ENCODE results near the gene DNAH9. TPM values are rescaled to one million over a fixed set of nuclear protein-coding genes. Genes with fewer than 3 reads are reported as not detected.

DNAH9 gene
- total and polyA plus RNA-seq, 2 of the 8 experiments (the other 6 are each of a cell fraction or from before 2014, with no cell fraction given) = 0.21 to 0.86 TPM

DNA sequence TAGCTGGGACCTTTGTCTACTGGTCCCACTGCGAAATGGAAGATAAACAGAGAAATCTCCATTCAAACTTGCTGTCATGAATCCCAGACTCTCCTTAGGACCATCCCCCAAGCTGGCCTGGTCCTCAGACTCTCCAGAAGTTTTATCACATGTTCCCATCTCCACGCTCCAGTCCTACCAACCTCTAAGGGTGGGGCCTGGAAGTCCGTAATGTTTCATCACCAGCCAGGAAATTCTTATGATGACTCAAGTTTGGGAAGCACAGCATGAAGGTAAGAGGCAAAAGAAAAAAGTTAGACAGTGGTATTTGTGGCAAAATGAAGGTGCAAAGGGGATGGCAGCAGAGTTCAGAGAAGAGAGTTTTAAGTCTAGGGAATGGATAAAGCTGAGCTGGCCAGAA lies 346.3 kb downstream of the DNAH9 start:
- Histone ChIP-seq H3K79me1 (ENCODE audit: low read depth, low read length) (no peaks in the 10 kb centered on the region), H2BK12ac (ENCODE audit: low read depth, low read length) (no peak overlapping the region), H2BK120ac (replicated peaks; ENCODE audit: low read depth, low read length) (no peak overlapping the region), H4K91ac (replicated peaks; ENCODE audit: insufficient read length, low read length) (no peak overlapping the region), H4K20me1 (replicated peaks in 1 of 2; ENCODE audit: control insufficient read depth in 1 of 2, insufficient read depth in 2 of 2, low read length in 2 of 2) (no peaks in the 10 kb centered on the region), H2BK5ac (ENCODE audit: low read depth, low read length) (no peak overlapping the region), H3K23ac (ENCODE audit: insufficient read length) (no peak overlapping the region), H3K79me2 (ENCODE audit: control insufficient read depth in 1 of 2, insufficient read depth in 2 of 2, low read length in 2 of 2) (no peaks in the 10 kb centered on the region), H3K9ac (replicated peaks in 1 of 4; ENCODE audit: extremely low read depth in 1 of 4, low read depth in 3 of 4, low read length in 3 of 4) (no peak overlapping the region), H2BK15ac (ENCODE audit: low read length) (no peak overlapping the region), H2AFZ (ENCODE audit: low read length) (no peak overlapping the region), H3K23me2 (ENCODE audit: low read depth, low read length) (peaks cover 2% of the 10 kb centered on the region; the same call in 1 of the 2 replicates), H2BK20ac (ENCODE audit: low read length) (no peak overlapping the region), H3K4ac (replicated peaks; ENCODE audit: insufficient read length, low read depth, low read length) (no peak overlapping the region), H3K18ac (ENCODE audit: extremely low read depth, low read length) (no peak overlapping the region), H3K56ac (replicated peaks; ENCODE audit: insufficient read length, low read depth, low read length) (no peak overlapping the region), H4K5ac (ENCODE audit: insufficient read length, low read depth, low read length) (no peak overlapping the region), H3K4me1 (replicated peaks in 1 of 4; ENCODE audit: control insufficient read depth in 3 of 4, insufficient read depth in 4 of 4, low read length in 3 of 4) (no peaks in the 10 kb centered on the region; a peak in 1 of 7 replicates), H3K9me3 (ENCODE audit: insufficient read depth in 2 of 2, low read depth in 1 of 2, low read length in 1 of 2) (no peaks in the 10 kb centered on the region), H3K4me2 (ENCODE audit: insufficient read depth in 1 of 2, low read depth in 2 of 2, low read length in 2 of 2) (no peak overlapping the region), H3K4me3 (ENCODE audit: extremely low read depth in 1 of 4, insufficient read depth in 2 of 4, low read depth in 3 of 4, low read length in 4 of 4) (no peak overlapping the region), H3K27me3 (replicated peaks in 1 of 4; ENCODE audit: control insufficient read depth in 3 of 4, extremely low read depth in 1 of 4, insufficient read depth in 3 of 4, low read length in 3 of 4) (no peaks in the 10 kb centered on the region), H2AK5ac (ENCODE audit: low read depth, low read length) (0 out of 2 replicates have a peak overlapping the region, but pooled peaks have one; percentile 28), H3K27ac (ENCODE audit: low read depth, low read length) (no peak overlapping the region), H3K36me3 (ENCODE audit: control insufficient read depth in 2 of 4, insufficient read depth in 4 of 4, low read length in 3 of 4) (no peaks in the 10 kb centered on the region), H4K8ac (ENCODE audit: extremely low read depth, insufficient read depth, low read length) (no peak overlapping the region), H3K14ac (ENCODE audit: insufficient read length) (no peak overlapping the region)
- ChIA-PET CTCF (ENCODE audit: partially characterized antibody) (interaction anchor here (0.9 to 10.2 kb wide), 7 partner anchors 9 to 1208 kb away, joined by 3 to 62 read pairs (median 3); no protein-coding TSS in a partner anchor), POLR2A (ENCODE audit: partially characterized antibody) (interaction anchor here (1.6 kb wide), 1 partner anchor 53 kb away, joined by 7 read pairs; the partner anchor contains the start of gene ZNF18)
- WGBS, 2 experiments (ENCODE audit: extremely low coverage in 1 of 2, insufficient coverage in 1 of 2, insufficient read length in 1 of 2, insufficient replicate concordance in 2 of 2, low coverage in 1 of 2, low lambda C conversion rate in 2 of 2, missing lambda C conversion rate in 1 of 2) = 84% methylated on average over 3 of the region's 3 CpGs; no CpG with 5 or more reads in 1 of the 2 experiments
- DNase-seq (ENCODE audit: low read depth in 1 of 2, low spot score in 2 of 2) = no peak
- FAIRE-seq = no peak
- TF ChIP-seq, protein P1, sequence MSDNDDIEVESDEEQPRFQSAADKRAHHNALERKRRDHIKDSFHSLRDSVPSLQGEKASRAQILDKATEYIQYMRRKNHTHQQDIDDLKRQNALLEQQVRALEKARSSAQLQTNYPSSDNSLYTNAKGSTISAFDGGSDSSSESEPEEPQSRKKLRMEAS (IDR thresholded peaks at IDR 0.05) = no peak

Measured in H1 (cell line).